HG03039 (cell line): ENCODE results near the gene PTPRT.
"Not testable (repeated sequence)": the region's sequence is repeated elsewhere in the genome, so short reads cannot be mapped to it uniquely, and the experiment has no call there.

Experiments used
- ATAC-seq: cut with Tn5 transposase; IDR thresholded peaks from one replicate; pipeline ENCODE4 v1.9.1; 2021; ENCODE audit warnings: mild to moderate bottlenecking, moderate library complexity; ENCODE audit not compliant: unreplicated experiment

PTPRT gene

DNA sequence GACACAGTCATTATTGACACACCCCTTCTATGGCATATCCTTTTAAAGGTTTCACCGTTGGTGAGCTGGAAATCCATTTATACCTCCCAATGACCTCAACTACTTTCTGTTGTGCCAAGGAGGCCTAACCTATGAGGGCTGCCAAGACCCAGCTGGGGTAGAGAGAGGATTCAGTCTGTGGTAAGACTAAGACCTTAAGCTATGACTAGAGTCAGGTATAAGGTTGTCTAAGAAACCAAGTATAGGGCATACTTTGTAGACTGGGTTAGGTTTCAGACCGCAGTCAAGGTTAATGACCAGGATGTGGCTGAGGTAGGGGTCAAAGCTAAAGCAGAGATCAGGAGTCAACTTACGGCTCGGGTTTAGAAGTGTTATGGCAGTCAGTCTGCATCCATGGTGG is 930.3 kb downstream of the PTPRT start:
- no peak for ATAC-seq

DNA sequence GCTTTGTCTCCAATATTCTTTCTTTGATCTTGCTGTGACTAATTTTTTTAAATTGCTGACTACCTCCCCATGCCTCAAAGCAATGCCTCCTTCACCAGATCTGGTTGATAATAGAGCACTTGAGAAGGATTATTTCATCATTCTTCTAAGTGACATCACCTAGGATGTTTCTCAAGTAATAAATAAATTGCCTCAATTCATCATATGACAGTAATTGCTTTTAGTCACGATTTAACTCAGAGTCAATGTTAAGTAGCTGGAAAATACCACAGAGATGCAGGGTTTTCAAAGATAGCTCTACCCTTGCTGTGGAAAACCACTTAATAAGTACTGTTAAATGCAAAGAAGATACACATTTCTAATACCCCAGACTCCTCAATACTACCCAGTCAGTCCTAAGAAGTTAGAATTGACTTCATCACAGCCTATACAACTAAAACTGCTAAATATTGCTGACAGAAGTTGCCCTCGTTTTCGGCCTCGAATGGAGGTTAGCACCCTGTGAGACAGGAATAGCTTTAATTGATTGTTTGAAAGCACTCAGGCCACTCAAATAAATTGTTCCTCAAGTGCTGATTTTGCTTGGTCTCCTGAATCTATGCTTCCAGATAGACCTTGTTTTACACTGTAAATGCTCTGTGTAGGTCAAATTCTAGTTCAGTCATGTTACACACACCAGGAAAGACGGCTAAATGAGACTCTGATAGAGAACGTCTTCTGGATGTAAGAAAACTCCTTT is 931.0 kb downstream of the PTPRT start:
- no peak for ATAC-seq

DNA sequence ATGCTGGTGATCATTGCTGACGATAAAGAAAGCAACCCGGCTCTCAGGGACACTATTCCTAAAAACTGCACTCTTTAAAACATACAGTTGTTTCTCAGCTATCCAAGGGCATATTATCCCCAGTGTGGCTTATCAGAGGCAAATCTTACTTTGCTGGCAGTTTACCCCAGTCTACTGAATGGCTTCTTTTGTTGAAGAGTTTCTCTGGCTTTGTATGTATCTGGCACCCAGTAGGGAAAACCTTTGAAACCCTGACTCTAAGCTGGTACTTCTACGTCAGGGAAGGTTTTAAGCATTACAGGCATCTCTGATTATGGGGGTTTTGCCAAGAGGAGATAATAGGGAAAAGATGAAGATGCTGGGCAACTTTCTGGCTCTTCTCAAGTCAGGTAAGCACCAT is 933.9 kb downstream of the PTPRT start:
- no peak for ATAC-seq

DNA sequence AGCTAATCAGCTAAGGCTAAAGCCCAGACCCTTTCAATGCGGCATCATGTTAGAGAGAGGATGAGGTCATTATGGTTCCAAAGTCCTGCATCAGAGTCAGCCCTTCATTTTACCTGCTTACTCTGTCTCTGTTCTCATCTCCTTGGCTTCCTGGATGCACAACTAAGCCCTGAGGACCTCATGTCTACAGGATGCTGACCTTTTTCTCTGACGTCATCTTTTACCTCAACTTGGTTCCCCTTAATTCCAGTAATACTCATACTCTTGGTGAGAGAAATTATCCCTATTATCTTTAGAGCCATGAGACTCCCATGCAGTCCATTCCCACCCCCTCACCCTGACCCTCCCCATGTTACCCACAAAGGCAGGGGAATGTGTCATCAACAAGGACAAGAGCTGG is 935.0 kb downstream of the PTPRT start:
- ATAC-seq = no peak

DNA sequence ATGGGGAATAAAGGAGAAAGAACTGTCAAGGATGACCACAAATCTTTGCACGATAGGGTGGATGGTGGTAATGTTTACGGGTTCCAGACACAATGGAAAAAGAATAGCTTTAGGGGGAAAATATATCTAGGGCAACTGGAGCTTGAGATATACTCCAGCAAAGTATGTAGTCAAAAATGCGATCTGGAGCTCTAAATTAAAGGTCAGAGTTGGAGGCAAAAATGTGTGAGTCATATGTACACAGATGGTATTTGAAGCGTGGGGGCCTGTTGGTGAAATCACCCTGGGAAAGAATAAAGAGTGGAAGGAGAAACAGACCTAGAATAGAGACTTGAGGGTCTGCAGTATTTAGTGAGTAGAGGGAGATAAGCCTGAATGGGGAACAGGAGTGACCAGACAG is 937.6 kb downstream of the PTPRT start:
- no peak for ATAC-seq

DNA sequence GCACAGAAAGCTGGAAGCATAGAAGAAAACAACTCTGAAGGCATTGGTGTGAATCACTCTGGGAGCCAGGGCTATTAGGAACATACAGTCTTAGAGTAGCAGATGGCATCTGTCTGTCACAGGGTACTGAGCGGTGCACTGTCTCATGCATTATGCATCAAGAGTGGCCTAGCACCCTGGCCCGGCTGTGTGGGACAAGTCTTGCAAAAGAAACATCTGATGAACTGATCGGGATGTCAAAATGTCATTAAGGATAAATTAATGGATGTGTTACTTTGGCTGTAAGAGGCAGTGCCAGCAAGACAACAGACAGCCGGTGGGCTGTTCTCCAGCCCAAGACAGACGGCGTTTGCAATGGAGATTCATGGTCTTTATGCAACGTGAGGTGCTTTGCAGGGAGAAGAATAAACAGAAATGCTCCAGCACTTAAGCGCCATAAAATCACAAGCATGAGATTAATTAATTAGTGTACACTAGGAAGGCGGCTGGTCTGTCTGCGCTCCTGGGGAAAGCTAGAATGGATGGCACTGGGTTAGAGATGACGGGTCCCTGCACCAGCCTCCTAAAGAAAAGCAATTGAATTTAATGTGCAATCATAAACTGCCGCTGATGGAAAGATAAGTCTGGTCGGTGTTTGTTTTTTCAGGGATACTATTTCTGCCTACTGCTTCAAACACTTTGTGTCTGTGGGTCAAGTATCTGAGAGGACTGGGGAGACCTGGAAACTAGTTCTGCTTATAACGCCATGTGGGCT is 970.9 kb downstream of the PTPRT start:
- no peak for ATAC-seq

DNA sequence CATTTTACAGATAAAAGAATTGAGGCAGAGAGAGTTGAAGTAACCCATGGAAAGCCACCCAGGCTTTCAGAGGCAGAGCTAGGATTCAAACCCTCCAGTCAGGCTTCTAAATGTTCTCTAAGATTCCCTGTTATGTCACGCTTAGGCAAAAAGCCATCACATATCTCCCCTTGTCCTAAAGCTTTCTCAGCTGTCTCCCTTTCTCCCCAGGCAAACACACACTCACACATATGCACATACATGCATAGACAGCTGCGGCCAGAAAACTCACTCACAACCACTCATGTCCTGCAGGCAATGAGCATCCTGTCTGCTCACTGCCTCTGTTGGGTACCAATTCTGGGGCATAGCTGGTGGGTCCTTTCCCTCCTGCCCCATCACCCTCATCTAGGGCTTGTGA is 975.6 kb downstream of the PTPRT start:
- no peak for ATAC-seq

DNA sequence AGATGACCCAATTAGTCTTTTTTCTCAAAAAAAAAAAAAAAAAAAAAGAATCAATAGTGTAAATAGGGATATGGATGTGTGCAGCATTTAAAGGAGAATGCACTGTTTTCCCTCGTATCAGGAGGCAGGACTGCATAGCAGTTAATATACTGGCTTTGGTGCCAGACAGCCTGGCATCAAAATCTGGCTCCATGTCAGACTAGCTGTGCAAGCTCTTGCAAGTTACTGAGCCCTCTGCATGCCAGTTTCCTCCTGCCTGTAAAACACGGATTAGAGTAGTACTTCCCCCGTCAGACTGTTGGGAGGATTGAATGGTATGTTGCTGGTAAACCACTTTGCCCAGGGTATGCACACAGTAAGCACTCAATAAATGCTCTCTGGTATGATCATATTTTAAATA is 977.3 kb downstream of the PTPRT start:
- ATAC-seq = no peak

DNA sequence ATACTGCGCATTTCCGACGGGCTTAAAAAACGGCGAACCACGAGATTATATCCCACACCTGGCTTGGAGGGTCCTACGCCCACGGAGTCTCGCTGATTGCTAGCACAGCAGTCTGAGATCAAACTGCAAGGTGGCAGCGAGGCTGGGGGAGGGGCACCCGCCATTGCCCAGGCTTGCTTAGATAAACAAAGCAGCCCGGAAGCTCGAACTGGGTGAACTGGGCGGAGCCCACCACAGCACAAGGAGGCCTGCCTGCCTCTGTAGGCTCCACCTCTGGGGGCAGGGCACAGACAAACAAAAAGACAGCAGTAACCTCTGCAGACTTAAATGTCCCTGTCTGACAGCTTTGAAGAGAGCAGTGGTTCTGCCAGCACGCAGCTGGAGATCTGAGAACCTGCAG is 983.1 kb downstream of the PTPRT start:
- ATAC-seq = not testable (repeated sequence)

DNA sequence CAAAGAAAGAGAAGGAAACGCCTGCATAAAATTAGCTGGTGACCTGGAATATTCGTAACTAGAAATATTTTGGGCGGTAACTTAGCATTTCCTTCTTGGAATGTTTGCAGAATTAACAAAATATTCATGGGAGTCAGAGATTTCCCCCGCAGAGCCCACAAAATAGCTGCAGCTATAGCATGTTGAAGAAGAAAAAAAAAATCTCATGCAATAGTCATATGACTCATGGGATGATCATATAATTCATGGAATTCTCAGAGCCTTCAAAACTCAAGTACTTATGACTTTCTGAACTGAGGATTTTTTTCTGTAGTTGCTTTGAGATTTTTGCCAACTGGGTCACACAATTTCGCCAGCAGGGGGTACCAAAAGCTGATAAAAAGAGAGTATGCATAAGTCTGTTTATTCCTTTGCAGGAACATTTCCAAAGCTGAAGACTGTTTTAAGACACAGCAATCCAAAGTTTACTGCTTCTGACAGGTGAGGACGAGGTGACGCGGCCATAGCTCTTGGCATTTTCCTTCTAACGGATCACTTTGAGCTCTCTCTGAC is 985.5 kb downstream of the PTPRT start:
- no peak for ATAC-seq

DNA sequence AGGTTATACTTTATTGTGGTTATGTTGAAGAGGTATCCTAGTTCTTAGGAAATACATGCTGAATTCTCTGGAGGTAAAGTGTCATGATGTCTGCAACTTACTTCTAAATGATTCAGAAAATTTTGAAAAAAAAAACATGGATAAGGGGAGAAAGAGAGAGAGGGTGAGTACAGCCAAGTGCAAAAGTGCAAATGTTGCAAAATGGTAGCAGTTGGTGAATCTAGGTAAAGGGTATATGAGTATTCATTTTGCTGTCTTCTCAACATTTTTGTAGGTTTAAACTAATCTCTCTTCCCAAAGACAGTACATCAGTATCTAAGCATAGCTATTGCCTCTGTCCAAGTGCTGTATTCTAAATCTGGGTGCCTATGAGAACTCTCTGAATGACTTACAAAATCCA is 992.1 kb downstream of the PTPRT start:
- no peak for ATAC-seq

DNA sequence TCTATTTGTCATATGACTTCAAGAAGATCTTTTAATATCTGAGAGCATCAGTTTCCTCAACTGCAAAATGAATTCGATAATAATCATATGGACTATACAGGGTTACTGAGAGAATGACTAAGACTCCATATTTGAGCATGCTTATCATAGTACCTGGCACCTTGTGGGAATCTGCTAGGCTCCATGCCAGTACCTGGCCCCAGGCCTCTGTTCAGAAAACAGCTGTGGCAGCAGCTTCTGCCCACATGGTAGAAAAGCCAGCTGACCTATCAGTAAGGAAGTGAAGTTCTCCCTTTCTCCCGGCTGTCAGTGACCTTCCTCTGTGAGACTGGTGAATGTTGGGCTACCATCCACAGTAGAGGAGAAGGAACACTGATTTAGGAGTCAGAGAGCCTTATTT is 996.6 kb downstream of the PTPRT start:
- no peak for ATAC-seq

DNA sequence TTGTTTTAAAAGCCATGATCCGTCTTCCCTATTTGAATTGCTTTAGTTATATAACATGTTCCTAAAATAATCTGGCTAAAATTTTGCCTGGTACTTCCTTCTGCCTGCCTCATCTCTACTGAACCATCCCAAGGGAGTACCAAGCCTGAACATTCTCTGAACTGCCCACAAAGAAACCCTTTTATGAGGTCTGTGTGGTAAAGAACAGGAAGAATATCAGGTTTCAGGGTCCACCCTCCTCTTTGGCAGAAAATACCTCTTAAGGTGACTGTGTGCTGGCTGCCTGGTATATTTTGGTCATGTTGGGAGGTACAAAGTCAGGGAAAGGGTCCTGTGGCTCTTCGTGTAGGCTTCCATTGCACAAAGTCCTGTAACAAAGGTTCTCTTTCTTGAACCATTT is 997.4 kb downstream of the PTPRT start:
- ATAC-seq = no peak

DNA sequence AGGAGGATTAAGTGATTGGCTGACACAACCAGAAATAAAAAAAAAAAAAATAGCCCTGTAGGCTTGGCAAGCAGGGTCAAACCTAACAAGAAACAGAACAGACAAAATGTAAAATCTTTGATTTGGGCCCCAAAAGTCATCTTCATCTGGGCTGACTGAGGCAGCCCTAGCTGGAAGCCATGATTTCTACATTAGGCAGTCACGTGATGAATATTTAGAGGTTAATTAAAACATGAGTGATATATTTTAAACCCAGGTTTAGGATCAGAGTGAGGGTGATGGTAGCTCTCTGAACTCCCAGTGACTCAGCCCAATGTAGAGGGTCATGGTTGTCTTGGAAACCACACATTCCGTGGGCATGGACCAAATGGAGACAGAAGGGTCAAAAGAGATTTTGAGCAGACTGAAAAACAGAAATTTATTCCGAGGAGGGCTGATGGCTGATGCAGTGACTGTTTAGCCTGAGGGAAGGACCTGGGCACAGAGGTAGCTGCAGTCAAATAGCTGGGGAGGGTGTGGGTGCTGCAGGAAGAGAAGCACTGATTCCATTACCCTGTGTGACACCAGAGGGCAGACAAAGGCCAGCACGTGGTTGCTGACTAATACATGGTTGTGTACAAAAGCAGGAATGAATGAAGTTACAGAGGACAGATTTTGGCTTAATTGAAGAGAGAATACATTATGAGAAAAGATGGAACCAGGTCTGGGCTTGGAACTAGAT is 998.4 kb downstream of the PTPRT start:
- no peak for ATAC-seq

DNA sequence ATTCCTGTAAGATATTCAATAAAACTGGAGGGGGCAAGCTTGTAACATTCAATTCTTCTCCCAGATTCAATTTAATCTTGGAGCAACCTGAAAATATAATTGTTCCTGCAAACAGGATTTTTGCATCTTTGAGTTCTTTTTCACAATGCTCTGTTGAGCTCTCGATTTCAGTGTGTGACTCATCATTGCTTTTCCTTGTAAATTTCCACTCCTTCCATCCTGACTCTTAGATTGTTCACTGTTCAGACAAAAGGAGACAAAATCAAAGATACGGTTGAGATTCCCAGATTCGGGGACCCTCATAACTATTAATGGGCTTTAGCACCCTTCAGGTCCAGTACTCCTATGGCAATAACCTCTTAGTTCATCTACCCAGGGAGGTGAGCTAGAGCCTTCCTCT is 999.6 kb downstream of the PTPRT start:
- no peak for ATAC-seq

DNA sequence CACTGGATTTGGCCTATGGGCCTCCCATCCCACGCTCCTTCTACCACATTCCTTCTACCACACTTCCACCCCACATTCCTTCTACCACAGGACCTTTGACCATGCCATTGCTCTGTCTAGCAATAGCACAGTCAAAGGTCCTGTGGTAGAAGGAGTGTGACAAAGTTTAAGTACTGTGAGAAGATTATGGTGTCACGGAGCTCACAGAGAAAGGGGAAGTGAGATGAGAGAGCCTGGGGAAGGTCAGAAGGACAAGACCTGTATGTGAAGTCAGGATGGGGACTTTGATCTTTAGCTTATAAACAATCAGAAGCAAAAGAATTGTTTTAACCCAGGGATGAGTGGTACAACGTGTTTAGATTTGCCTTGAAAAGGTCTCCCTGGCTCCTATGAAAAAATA is 1003.4 kb downstream of the PTPRT start:
- no peak for ATAC-seq

DNA sequence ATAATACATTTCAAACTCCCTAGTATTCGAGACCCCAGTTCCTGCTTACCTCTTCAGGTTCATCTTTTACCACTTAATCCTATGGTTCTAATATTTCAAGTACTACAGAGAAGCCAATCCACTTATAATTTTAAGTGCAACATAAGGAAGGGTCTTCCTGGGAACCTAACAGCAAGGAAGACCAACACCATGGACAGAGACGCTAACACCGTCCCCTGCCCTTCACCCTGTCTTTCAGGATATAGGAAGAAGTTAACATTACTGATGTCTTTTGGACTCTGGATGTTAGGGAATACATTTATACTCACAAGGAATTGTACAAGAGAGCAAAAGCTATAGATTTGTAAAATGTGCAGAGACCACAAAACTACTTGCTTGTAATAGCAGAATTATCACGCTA is 1006.6 kb downstream of the PTPRT start:
- no peak for ATAC-seq

DNA sequence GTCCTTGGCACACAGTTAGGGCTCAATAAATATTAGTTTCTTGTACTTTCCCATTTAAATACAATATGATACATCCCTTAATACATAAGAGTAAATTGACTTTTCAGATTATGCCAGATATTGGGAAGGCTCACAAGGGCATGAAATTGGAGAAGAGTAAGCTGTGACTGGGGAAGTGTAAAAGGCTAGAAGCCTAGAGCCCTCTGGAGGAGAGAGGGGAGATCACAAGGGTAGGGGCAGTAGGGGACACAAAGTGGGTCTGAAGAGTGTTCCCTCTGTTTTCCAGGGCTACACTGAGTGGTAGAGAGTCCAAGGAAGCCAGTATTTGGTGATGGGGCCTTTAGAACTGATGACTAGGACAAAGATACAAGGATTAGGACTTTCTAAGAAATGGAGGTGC is 1008.6 kb downstream of the PTPRT start:
- ATAC-seq = no peak

DNA sequence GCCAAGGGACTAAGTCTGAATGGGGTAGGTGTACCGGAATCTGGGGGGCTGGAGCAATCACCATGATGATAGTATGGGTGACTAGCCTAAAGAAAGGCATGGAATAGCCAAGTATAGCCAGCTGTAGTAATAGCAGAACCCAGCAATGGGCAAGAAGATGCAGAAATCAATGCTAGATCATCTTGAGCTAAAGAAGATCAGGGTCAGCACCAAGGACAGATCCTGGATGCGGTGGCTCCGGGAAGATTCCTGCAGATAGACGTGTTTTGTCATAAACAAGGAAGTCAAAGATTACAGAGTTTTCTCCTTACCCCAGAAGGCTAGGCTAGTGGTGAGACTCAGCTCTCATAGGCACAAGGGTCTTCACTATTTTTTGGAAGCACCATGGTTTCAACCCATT is 1009.9 kb downstream of the PTPRT start:
- no peak for ATAC-seq

DNA sequence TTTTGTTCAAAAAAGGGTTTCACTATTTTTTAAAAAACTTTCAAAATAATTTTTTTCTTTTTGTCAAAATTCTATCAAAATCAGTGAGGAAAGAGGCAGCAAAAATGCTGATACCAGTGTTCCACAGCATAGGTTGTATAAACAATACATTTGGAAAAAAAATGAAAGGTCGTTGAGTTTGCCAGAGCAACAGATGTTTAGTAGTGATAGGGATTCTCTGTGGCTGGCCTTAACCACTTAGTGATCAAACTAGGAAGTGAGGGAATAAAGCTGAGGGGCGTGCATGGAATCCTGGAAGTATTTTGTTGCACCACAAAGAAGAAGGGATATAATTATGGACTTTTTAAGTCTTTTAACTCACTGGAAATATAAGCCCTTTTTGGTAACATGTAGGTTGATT is 1016.3 kb downstream of the PTPRT start:
- ATAC-seq = no peak

DNA sequence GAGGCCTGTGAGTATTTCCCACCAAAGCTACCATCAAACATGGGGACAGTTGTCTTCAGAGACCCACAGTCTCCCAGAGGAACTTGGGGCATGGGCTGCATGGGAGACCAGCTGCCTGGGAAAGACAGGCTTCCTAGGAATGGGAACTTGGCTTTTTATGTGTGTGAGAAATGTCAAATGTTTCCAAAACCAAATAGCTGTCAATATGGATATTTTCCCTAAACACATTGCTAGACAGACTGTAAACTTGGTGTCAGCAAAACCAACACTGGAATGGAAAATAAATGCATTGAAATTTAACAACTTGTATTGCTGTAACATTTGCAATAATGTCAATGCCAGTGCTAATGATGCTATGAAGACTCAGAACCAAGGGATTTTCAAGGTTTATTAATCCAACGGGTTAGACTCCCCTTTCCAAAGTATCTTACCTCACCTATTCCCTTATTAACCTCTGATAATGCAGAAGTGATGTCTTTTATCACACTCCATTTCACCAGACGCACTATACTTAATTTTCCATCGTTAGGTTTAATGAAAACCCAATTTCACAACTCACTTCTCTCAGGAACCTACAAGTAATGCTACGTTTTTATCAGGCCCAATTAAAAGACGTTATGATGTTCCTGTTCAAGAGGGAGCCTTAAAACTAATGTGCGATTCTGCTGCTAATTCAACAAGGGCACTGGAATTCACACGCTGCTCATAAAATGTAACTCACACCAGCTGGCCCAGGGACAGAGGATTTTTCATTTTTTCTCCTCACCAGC is 1025.4 kb downstream of the PTPRT start:
- ATAC-seq = no peak
